Measurements from ENCODE around the gene PADI6.
"Not testable (repeated sequence)": the region's sequence is repeated elsewhere in the genome, so short reads cannot be mapped to it uniquely, and the experiment has no call there.

Gene PADI6

DNA sequence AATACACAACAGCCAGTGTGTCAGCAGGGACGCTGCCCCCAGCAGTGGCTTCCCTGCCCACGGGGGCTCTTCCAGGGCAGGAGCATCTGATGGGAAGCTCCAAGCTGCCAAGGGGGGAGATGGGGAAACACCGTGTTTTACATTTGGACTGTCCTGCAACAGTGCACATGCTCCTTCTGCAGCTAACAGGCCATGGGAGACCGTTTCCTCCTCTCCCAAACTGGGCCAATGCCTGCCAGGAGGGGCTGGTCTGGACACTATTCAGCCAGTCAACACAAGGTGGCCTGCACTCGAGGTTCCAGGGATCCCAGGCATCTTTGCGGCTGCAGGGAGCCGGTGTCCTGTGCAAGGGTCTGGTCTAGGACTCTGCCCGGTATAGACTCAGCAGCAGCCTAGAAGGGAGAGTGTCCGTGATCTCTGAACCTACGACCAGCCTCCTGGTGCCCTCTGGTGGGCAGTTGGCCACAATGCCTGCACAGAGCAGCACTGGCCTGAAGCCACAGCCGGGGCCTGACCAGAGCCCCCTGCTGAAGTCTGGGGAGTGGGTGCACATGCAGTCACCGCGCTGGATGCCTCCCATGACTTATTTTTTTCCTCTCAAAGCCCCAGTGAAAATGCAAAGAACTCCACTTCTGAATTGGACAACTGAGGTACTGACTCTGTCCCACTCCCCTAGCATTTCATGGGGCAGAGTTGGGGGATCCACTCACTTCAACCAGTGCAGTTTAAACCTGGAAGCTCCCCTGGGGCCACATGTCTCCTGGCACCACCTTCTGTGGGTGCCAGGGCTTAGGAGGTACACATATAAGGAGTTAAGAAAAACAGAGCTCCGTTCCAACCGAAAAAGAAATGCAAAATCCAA is 34.1 kb downstream of the PADI6 start:
- peak; percentile 45 for DNase-seq

- DNase-seq, result not testable (repeated sequence)
Observed at GRCh38 chr1:17406760-17407475, 34.9 kb downstream of the PADI6 start.

DNA sequence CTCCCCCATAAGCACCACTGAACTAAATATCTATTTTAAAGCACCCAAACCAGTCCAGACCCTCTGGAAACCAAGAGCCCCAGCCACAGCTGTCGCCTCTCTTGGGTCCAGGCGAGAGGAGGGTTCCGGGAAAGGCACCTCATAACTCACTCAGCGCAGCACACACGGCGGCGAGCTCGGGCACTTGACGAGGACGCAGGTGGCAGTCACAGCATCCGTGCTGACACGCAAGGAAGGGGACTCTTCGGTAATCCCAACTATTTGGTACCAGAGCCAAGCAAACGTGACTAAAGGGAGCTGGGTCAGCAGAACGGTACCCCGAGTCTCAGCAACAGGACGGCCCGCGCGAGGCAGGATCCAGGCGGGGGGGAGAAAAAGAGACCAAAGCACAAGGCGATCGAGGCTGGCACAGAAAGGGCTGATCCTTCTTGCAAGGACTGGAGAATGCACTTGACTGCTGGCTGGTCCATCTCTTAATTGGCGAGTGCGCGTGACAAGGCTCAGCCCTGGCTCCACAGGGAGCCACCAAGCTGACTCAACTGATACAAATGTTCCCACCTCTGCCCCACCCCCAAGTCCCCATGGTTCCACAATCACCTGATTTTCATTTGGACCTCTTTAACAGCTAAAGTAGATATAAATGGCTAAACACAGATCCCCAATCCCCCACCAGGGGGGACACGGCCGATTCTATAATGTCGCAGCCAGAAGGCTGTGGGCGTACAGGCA is 36.0 kb downstream of the PADI6 start:
- DNase-seq, result not testable (repeated sequence)

DNA sequence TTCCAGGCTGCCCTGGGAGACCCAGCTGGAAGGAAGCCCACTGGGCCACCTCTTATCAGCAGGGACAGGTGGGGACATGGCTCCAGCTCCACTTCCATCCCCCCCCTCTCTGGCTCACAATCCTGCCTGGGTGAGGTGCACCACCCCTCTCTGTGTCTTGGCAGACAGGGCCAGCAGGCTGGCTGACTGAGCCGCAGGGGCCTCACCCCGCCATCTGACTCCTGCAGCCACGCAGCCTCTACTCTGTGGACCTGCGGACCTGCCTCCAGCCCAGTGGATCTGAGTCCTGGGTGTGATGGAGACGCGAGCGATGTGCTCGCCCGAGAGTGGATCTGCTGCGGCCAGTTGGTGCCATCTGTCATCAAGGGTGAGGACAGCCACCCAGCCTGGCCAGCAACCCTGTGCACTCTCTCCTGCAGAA is 37.4 kb downstream of the PADI6 start:
- no peak for DNase-seq

DNA sequence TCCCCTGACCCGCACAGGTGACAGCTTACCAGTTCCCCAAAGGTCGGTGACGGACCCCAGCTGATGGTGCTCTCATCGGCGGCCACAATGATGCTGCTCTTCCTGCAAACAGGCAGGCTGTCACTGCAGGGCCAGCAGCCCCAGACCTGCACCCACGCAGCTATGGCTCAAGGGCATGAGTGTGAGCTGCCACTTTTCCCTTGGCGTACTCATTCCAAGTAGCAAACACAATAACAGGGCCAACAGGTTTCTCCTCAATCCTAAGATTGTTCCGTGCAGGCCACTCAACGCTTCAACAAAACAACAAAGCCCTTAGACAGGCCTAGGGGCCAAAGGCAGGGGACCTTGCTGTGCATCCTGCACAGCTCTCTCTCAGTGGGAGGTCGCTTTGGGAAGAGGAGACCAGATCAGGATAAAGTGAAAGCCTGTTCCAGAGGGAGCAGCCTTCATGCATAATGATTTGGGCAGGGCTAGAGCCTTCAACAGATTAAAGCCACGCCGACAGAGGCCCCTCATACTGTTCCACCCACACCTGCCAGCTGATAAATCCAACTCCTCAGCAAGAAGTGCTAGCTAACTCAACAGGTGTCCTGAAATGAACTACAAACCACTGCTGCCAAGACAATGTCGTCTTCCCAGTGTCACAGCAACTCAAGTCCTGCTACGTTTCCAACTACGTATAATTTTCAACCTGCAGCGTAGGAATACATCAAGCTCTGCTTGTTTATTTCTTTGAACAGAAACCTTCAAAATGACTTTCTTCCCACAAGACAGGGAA is 40.3 kb downstream of the PADI6 start:
- DNase-seq, result no peak

- no peak for DNase-seq
Observed at GRCh38 chr1:17414022-17414421, 42.0 kb downstream of the PADI6 start.

GRCh38 chr1:17416389-17416788 is 44.4 kb downstream of the PADI6 start:
- DNase-seq, result no peak

DNA sequence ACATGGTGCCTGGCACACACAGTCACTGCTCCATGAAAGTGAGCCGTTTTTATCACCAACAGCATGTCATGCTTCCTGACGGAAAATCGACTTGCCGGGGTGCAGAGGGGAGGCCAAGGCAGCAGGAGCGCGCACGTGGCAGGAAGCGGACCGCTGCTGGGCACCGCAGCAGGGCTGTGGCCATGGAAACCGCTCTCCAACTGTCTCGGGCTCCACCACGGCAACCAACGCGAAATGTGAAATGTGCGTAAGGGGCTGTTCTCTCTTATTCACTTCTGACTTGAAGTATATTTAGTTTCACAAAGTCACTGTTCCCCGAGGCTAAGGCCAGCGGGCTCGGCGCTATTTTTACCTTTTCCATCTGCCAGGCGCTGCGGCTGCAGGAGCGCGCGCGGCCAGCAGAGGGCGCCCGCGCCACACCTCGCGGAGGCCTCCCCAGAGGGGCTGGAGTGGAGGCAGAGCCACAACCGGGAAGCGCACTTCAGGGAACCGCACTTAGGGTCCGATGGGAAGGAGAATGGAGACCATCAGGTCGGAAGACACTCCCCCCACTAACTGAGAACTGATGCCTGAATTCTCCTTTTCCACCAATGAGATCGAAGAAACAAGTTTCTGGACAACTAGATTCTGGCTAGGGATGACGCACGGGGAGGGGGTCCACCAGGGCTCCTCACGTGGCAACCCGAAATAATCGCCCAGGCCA is 47.8 kb downstream of the PADI6 start:
- peak; percentile 68 for DNase-seq

DNA sequence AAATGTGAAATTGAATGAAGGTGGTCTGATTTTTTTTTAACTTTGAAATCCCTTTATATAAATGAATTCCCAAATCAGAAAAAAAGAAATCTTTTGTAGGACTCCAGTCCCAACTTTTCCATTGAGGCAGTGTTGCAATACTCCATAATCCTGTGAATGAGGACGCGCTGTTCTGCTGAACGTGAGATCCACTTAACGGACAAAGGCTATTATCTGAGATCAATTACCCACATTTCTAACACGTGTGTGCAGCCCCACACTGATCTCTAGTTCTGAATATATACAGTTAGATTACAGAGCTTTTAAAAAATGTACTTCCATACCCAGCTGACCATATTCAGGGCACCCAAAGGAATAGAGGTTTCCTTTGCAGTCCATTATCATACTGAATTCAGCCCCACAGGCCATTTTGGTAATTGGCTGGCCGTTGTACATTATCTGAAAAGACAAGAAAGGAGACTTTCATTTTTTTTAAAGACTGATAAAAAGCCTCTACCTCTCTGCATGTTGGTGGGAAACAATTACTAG is 48.5 kb downstream of the PADI6 start:
- no peak for DNase-seq

- no peak for DNase-seq
Observed at GRCh38 chr1:17422461-17422860, 50.5 kb downstream of the PADI6 start.

GRCh38 chr1:17423781-17424245 is 51.8 kb downstream of the PADI6 start:
- DNase-seq, result no peak

GRCh38 chr1:17425806-17426600 is 54.0 kb downstream of the PADI6 start:
- no peak for DNase-seq

- no peak for DNase-seq
Observed at GRCh38 chr1:17427696-17428660, 56.0 kb downstream of the PADI6 start.

DNA sequence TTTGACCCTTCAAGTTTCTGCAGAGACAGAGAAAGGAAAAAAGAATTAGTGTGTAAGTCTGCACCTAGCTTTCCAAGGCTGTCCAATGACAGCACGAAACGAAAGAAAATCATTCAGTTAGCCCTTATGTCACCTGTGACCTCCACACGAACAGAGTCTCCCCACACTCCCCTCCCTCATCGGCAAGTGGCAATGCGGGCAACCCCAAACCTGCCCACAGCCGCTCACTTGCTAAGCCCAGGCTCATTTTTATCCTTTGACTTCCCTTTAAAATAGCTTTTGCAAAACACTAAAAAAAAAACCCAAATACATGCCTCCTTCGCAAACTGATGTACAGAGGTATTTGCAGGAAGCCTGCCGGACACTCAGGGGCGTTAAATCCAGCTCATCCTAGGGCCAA is 57.2 kb downstream of the PADI6 start:
- DNase-seq, result no peak

DNA sequence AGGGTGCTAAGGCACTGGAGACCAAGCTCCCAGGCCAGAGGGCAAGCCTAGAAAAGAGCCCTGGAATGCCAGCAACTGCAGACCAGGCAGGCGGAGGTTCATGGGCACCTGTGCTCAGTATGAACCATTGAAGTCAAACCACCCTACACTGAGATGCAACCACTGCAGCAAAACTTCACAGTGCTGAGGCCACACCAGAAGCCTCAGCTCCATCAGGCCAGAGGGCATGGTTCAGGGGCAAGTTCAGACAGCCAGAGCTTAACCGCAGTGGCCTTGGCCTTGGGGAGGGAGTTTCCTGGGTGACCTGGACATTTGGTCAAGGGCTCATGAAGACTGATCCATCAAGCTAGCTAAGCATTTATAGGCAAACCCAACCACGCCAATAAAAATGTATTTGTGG is 60.4 kb downstream of the PADI6 start:
- DNase-seq, result no peak

- DNase-seq, result no peak
Observed at GRCh38 chr1:17433261-17433660, 61.3 kb downstream of the PADI6 start.

DNA sequence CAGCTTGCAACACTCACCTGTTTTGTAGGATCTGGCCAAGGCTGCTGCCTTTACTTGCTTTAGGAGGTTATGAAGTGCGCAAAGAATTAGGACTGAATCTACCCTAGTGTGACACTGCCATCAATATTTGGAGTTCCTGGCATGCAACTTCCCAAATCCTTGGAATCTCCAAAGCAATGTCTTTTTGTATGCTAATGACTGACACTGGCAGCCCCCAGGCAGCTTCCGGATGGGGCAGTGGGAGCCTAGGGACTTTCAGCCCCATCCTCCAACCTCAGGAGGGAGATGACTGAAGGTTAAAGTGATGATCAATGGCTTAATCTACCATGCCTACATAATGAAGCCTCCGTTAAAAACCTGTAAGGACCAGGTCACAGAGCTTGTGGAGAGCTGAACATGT is 62.0 kb downstream of the PADI6 start:
- DNase-seq, result no peak

GRCh38 chr1:17434601-17435000 is 62.6 kb downstream of the PADI6 start:
- DNase-seq, result no peak

GRCh38 chr1:17436380-17437174 is 64.6 kb downstream of the PADI6 start:
- DNase-seq, result no peak
